ENCODE data around the gene CEBPA. TPM values are rescaled to one million over a fixed set of nuclear protein-coding genes. Genes with fewer than 3 reads are reported as not detected.
"Not testable (repeated sequence)": the region's sequence is repeated elsewhere in the genome, so short reads cannot be mapped to it uniquely, and the experiment has no call there.

CEBPA gene
- total RNA-seq, 2 donors from 2014 or later: 1.8 to 2.1 TPM

GRCh38 chr19:33324628-33325027 lies 22.3 kb upstream of the CEBPA start:
- no peaks in the 10 kb centered on the region for H3K4me1 ChIP-seq (ENCODE audit: control insufficient read depth, insufficient read depth, low read length)
- no peak overlapping the region for H3K9ac ChIP-seq (ENCODE audit: extremely low read depth, low read length, poor library complexity, severe bottlenecking)
- peaks cover 35% of the 10 kb centered on the region for H3K9me3 Mint-ChIP-seq
- WGBS, 2 experiments (ENCODE audit: insufficient coverage in 1 of 2, insufficient read length in 1 of 2): 85 to 89% methylated on average over 3 of the region's 3 CpGs
- no peaks in the 10 kb centered on the region for H3K36me3 ChIP-seq (ENCODE audit: control insufficient read depth, insufficient read depth, low read length)
- H3K27ac Mint-ChIP-seq: no peak overlapping the region
- H3K4me3 Mint-ChIP-seq: no peak overlapping the region
- H3K9me3 ChIP-seq (ENCODE audit: control insufficient read depth, low read length): peaks cover 4% of the 10 kb centered on the region
- no peaks in the 10 kb centered on the region for H3K36me3 Mint-ChIP-seq (ENCODE audit: low read depth)
- TF ChIP-seq, protein P1, sequence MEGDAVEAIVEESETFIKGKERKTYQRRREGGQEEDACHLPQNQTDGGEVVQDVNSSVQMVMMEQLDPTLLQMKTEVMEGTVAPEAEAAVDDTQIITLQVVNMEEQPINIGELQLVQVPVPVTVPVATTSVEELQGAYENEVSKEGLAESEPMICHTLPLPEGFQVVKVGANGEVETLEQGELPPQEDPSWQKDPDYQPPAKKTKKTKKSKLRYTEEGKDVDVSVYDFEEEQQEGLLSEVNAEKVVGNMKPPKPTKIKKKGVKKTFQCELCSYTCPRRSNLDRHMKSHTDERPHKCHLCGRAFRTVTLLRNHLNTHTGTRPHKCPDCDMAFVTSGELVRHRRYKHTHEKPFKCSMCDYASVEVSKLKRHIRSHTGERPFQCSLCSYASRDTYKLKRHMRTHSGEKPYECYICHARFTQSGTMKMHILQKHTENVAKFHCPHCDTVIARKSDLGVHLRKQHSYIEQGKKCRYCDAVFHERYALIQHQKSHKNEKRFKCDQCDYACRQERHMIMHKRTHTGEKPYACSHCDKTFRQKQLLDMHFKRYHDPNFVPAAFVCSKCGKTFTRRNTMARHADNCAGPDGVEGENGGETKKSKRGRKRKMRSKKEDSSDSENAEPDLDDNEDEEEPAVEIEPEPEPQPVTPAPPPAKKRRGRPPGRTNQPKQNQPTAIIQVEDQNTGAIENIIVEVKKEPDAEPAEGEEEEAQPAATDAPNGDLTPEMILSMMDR (conservative IDR thresholded peaks at IDR 0.05): no peak
- H3K27me3 Mint-ChIP-seq (ENCODE audit: insufficient read depth): no peaks in the 10 kb centered on the region
- no peaks in the 10 kb centered on the region for H3K4me1 Mint-ChIP-seq
- no peak overlapping the region for H3K27ac ChIP-seq (ENCODE audit: low read depth, low read length)
- DNase-seq: no peak
- no peak overlapping the region for H3K4me3 ChIP-seq (ENCODE audit: low read length)
- no peaks in the 10 kb centered on the region for H3K27me3 ChIP-seq (ENCODE audit: control insufficient read depth, insufficient read depth, low read length, poor library complexity, severe bottlenecking)

- Mint-ChIP-seq H3K4me3 (no peak overlapping the region), H3K27ac (no peak overlapping the region), H3K4me1 (no peaks in the 10 kb centered on the region), H3K9me3 (peaks cover 35% of the 10 kb centered on the region), H3K36me3 (ENCODE audit: low read depth) (no peaks in the 10 kb centered on the region), H3K27me3 (ENCODE audit: insufficient read depth) (no peaks in the 10 kb centered on the region)
- no peaks in the 10 kb centered on the region for H3K4me1 ChIP-seq (ENCODE audit: control insufficient read depth, insufficient read depth, low read length)
- TF ChIP-seq, protein P1 (conservative IDR thresholded peaks at IDR 0.05): no peak
- H3K9me3 ChIP-seq (ENCODE audit: control insufficient read depth, low read length): peaks cover 4% of the 10 kb centered on the region
- H3K4me3 ChIP-seq (ENCODE audit: low read length): no peak overlapping the region
- H3K27ac ChIP-seq (ENCODE audit: low read depth, low read length): no peak overlapping the region
- H3K27me3 ChIP-seq (ENCODE audit: control insufficient read depth, insufficient read depth, low read length, poor library complexity, severe bottlenecking): no peaks in the 10 kb centered on the region
- WGBS, 2 experiments (ENCODE audit: insufficient coverage in 1 of 2, insufficient read length in 1 of 2): 80 to 95% methylated on average over 4 to 6 of the region's 6 CpGs
- no peak overlapping the region for H3K9ac ChIP-seq (ENCODE audit: extremely low read depth, low read length, poor library complexity, severe bottlenecking)
- no peaks in the 10 kb centered on the region for H3K36me3 ChIP-seq (ENCODE audit: control insufficient read depth, insufficient read depth, low read length)
- no peak for DNase-seq
These were observed 20.9 kb upstream of the CEBPA start for GRCh38 chr19:33323093-33323820.

DNA sequence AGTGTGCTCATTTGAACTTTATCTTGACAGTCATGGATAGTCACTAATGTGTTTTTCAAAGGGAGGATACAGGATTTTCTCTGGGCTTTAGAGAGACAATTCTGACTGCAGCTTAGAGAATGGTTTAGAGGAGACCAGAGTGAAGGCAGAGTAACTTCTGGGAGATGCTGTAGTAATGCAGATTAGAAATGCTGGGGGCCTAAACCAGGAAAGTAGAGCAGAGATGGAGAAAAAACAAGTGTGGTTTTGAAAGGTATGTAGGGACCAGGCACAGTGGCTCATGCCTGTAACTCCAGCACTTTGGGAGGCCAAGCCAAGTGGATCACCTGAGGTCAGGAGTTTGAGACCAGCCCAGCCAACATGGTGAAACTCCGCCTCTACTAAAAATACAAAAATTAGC lies 18.3 kb upstream of the CEBPA start:
- H3K9me3 ChIP-seq (ENCODE audit: control insufficient read depth, low read length): peaks cover 4% of the 10 kb centered on the region
- no peak for DNase-seq
- Mint-ChIP-seq H3K9me3 (peaks cover 28% of the 10 kb centered on the region), H3K27ac (no peak overlapping the region), H3K36me3 (ENCODE audit: low read depth) (no peaks in the 10 kb centered on the region), H3K4me3 (no peak overlapping the region), H3K4me1 (no peaks in the 10 kb centered on the region), H3K27me3 (ENCODE audit: insufficient read depth) (peaks cover 4% of the 10 kb centered on the region)
- no peaks in the 10 kb centered on the region for H3K4me1 ChIP-seq (ENCODE audit: control insufficient read depth, insufficient read depth, low read length)
- WGBS, 2 experiments (ENCODE audit: insufficient coverage in 1 of 2, insufficient read length in 1 of 2): 88% methylated on average over 1 of the region's 1 CpG; no CpG with 5 or more reads in 1 of the 2 experiments
- no peak overlapping the region for H3K9ac ChIP-seq (ENCODE audit: extremely low read depth, low read length, poor library complexity, severe bottlenecking)
- no peak overlapping the region for H3K4me3 ChIP-seq (ENCODE audit: low read length)
- no peaks in the 10 kb centered on the region for H3K36me3 ChIP-seq (ENCODE audit: control insufficient read depth, insufficient read depth, low read length)
- H3K27me3 ChIP-seq (ENCODE audit: control insufficient read depth, insufficient read depth, low read length, poor library complexity, severe bottlenecking): no peaks in the 10 kb centered on the region
- TF ChIP-seq, protein P1 (conservative IDR thresholded peaks at IDR 0.05): no peak
- no peak overlapping the region for H3K27ac ChIP-seq (ENCODE audit: low read depth, low read length)

GRCh38 chr19:33317991-33318390 lies 15.7 kb upstream of the CEBPA start:
- 93 to 100% methylated on average over 2 to 4 of the region's 4 CpGs for WGBS, 2 experiments (ENCODE audit: insufficient coverage in 1 of 2, insufficient read length in 1 of 2)
- H3K27ac ChIP-seq (ENCODE audit: low read depth, low read length); H3K9me3 ChIP-seq (ENCODE audit: control insufficient read depth, low read length); H3K27ac Mint-ChIP-seq; H3K4me3 ChIP-seq (ENCODE audit: low read length); H3K36me3 Mint-ChIP-seq (ENCODE audit: low read depth); H3K4me1 Mint-ChIP-seq; H3K4me1 ChIP-seq (ENCODE audit: control insufficient read depth, insufficient read depth, low read length); H3K36me3 ChIP-seq (ENCODE audit: control insufficient read depth, insufficient read depth, low read length); DNase-seq; H3K4me3 Mint-ChIP-seq; H3K27me3 ChIP-seq (ENCODE audit: control insufficient read depth, insufficient read depth, low read length, poor library complexity, severe bottlenecking); H3K27me3 Mint-ChIP-seq (ENCODE audit: insufficient read depth); H3K9ac ChIP-seq (ENCODE audit: extremely low read depth, low read length, poor library complexity, severe bottlenecking): not testable (repeated sequence)
- H3K9me3 Mint-ChIP-seq: peaks cover 24% of the 10 kb centered on the region
